Measurements from ENCODE around the gene MAP7.
"Not testable (repeated sequence)": the region's sequence is repeated elsewhere in the genome, so short reads cannot be mapped to it uniquely, and the experiment has no call there.

MAP7 gene

GRCh38 chr6:136465766-136466303 lies 84.4 kb downstream of the MAP7 start:
- no peak for DNase-seq

GRCh38 chr6:136464874-136465273 lies 85.3 kb downstream of the MAP7 start:
- DNase-seq = no peak

- DNase-seq = no peak
Measured at GRCh38 chr6:136464148-136464547, 86.1 kb downstream of the MAP7 start.

GRCh38 chr6:136463743-136464142 lies 86.5 kb downstream of the MAP7 start:
- DNase-seq = no peak

- DNase-seq = no peak
Measured at GRCh38 chr6:136446579-136447187, 103.5 kb downstream of the MAP7 start.

GRCh38 chr6:136446145-136446544 lies 104.1 kb downstream of the MAP7 start:
- DNase-seq = no peak

- no peak for DNase-seq
Measured at GRCh38 chr6:136445063-136445462, 105.2 kb downstream of the MAP7 start.

GRCh38 chr6:136440203-136440602 lies 110.0 kb downstream of the MAP7 start:
- DNase-seq = no peak

GRCh38 chr6:136439514-136440190 lies 110.6 kb downstream of the MAP7 start:
- DNase-seq = no peak

GRCh38 chr6:136438441-136438840 lies 111.8 kb downstream of the MAP7 start:
- no peak for DNase-seq

GRCh38 chr6:136437246-136437645 lies 113.0 kb downstream of the MAP7 start:
- no peak for DNase-seq

GRCh38 chr6:136435101-136435500 lies 115.1 kb downstream of the MAP7 start:
- no peak for DNase-seq

- DNase-seq = not testable (repeated sequence)
Measured at GRCh38 chr6:136431306-136431705, 118.9 kb downstream of the MAP7 start.

GRCh38 chr6:136429264-136430065 lies 120.8 kb downstream of the MAP7 start:
- no peak for DNase-seq

- DNase-seq = no peak
Measured at GRCh38 chr6:136427378-136427717, 122.9 kb downstream of the MAP7 start.

GRCh38 chr6:136426627-136427377 lies 123.4 kb downstream of the MAP7 start:
- no peak for DNase-seq

- DNase-seq = no peak
Measured at GRCh38 chr6:136425793-136426192, 124.4 kb downstream of the MAP7 start.

- DNase-seq = no peak
Measured at GRCh38 chr6:136424901-136425300, 125.3 kb downstream of the MAP7 start.

GRCh38 chr6:136424450-136424849 lies 125.8 kb downstream of the MAP7 start:
- DNase-seq = no peak

- DNase-seq = no peak
Measured at GRCh38 chr6:136421537-136422158, 128.6 kb downstream of the MAP7 start.

GRCh38 chr6:136420853-136421252 lies 129.4 kb downstream of the MAP7 start:
- no peak for DNase-seq

- DNase-seq = no peak
Measured at GRCh38 chr6:136415351-136416007, 134.7 kb downstream of the MAP7 start.
